AG09309 (cell line): ENCODE data around the gene FER.
"Not testable (repeated sequence)": the region's sequence is repeated elsewhere in the genome, so short reads cannot be mapped to it uniquely, and the experiment has no call there.

Experiments used
- DNase-seq: peaks from one replicate; pipeline ENCODE4 v3.0.0-alpha.2; 2010; ENCODE audit warnings: low read depth
- H3K4me3 ChIP-seq: 2 replicates; pipeline ENCODE4 v1.5.1; 2011; ENCODE audit warnings: mild to moderate bottlenecking, low read depth, low read length, moderate library complexity; ENCODE audit not compliant: control insufficient read depth
- CTCF ChIP-seq: IDR thresholded peaks from 2 replicates; pipeline ENCODE4 v1.5.1; 2011; ENCODE audit warnings: mild to moderate bottlenecking, low read depth, low read length, inconsistent platforms; ENCODE audit not compliant: insufficient read depth, control insufficient read depth; ENCODE audit errors: missing control alignments

FER gene

GRCh38 chr5:109006129-109006528 is 258.4 kb downstream of the FER start:
- no peak for DNase-seq
- TF ChIP-seq CTCF: no peak
- no peak overlapping the region for H3K4me3 ChIP-seq

GRCh38 chr5:109016300-109016699 is 268.6 kb downstream of the FER start:
- no peak for DNase-seq
- no peak overlapping the region for H3K4me3 ChIP-seq

GRCh38 chr5:109022056-109022455 is 274.4 kb downstream of the FER start:
- no peak overlapping the region for H3K4me3 ChIP-seq
- TF ChIP-seq CTCF: no peak
- no peak for DNase-seq

More at GRCh38 chr5:109016300-109016699, 268.6 kb downstream of the FER start:
- TF ChIP-seq CTCF: no peak

- DNase-seq: not testable (repeated sequence)
Measured at GRCh38 chr5:109025729-109026128, 278.0 kb downstream of the FER start.

GRCh38 chr5:109027983-109028607 is 280.4 kb downstream of the FER start:
- H3K4me3 ChIP-seq: no peak overlapping the region
- no peak for TF ChIP-seq CTCF
- DNase-seq: no peak

More at GRCh38 chr5:109025729-109026128, 278.0 kb downstream of the FER start:
- not testable (repeated sequence) for H3K4me3 ChIP-seq

- no peak for DNase-seq
- TF ChIP-seq CTCF: no peak
- no peak overlapping the region for H3K4me3 ChIP-seq
Measured at GRCh38 chr5:109028608-109029299, 281.1 kb downstream of the FER start.

DNA sequence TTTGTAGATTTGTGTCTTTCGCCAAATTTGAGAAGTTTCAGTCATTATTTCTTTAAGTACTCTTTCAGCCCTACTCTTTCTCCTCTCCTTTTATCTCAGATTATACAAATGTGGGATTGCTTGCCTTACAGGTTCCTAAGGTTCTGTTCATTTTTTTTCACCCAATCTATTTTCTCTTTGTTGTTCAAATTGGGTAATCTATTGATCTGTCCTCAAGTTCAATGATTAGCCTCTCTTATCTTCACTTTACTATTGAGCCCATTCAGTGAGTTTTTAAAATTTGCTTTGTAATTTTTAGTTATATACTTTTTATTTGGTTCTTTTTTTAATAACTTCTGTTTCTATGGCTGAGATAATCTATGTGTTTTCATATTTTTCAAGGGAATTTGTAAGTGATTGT is 282.1 kb downstream of the FER start:
- no peak for TF ChIP-seq CTCF
- no peak for DNase-seq
- H3K4me3 ChIP-seq: no peak overlapping the region
